ENCODE data around the gene PCK1. TPM values are rescaled to one million over a fixed set of nuclear protein-coding genes. Genes with fewer than 3 reads are reported as not detected.

PCK1 gene
- total and polyA plus RNA-seq, 2 of the 13 experiments (the other 11 are each of a cell fraction or from before 2014, with no cell fraction given) = 6.5 to 12.6 TPM

GRCh38 chr20:57568088-57568896, 7.4 kb downstream of the PCK1 start (continued):
- TF ChIP-seq ZNF580 (CRISPR knock-in tag; IDR thresholded peaks at IDR 0.05; ENCODE audit: borderline replicate concordance, low read depth) (no peak), JUND (CRISPR knock-in tag; IDR thresholded peaks at IDR 0.05) (0 out of 2 replicates have a peak, but pooled peaks have one; percentile 58), MYNN (CRISPR knock-in tag; IDR thresholded peaks at IDR 0.05; ENCODE audit: low read depth) (no peak), ZNF709 (CRISPR knock-in tag; IDR thresholded peaks at IDR 0.05) (0 out of 2 replicates have a peak, but pooled peaks have one; percentile 4), TFE3 (CRISPR knock-in tag; IDR thresholded peaks at IDR 0.05) (peak; percentile 83; the same call in 1 of the 2 replicates), POLR2AphosphoS2 (IDR thresholded peaks at IDR 0.05; ENCODE audit: low read depth, low read length) (peak; percentile 90), ZNF790 (CRISPR knock-in tag; IDR thresholded peaks at IDR 0.05; ENCODE audit: borderline replicate concordance) (0 out of 2 replicates have a peak, but pooled peaks have one; percentile 62), ZMAT3 (CRISPR knock-in tag; conservative IDR thresholded peaks at IDR 0.05) (0 out of 2 replicates have a peak, but pooled peaks have one; percentile 9), STAT6 (CRISPR knock-in tag; IDR thresholded peaks at IDR 0.05; ENCODE audit: borderline replicate concordance) (peak; percentile 29; the same call in 1 of the 2 replicates), ZEB1 (IDR thresholded peaks at IDR 0.05; ENCODE audit: insufficient replicate concordance, low read depth) (peak; percentile 93), ELF4 (CRISPR knock-in tag; IDR thresholded peaks at IDR 0.05; ENCODE audit: borderline replicate concordance) (no peak), BCL6 (CRISPR knock-in tag; IDR thresholded peaks at IDR 0.05) (peak; percentile 76), MNT (IDR thresholded peaks at IDR 0.05) (no peak), ARID5B (CRISPR knock-in tag; IDR thresholded peaks at IDR 0.05) (peak; percentile 59; the same call in 1 of the 2 replicates), ZNF644 (CRISPR knock-in tag; IDR thresholded peaks at IDR 0.05; ENCODE audit: low read depth) (peak; percentile 74), SP2 (CRISPR knock-in tag; IDR thresholded peaks at IDR 0.05) (0 out of 2 replicates have a peak, but pooled peaks have one; percentile 20), ZNF30 (CRISPR knock-in tag; IDR thresholded peaks at IDR 0.05) (no peak), ZSCAN25 (CRISPR knock-in tag; IDR thresholded peaks at IDR 0.05) (0 out of 2 replicates have a peak, but pooled peaks have one; percentile 19), STAG1 (CRISPR knock-in tag; IDR thresholded peaks at IDR 0.05) (peak; percentile 32; the same call in 1 of the 2 replicates)
